ENCODE data around the gene EXOC3L4. TPM values are rescaled to one million over a fixed set of nuclear protein-coding genes. Genes with fewer than 3 reads are reported as not detected.

EXOC3L4 gene
- polyA plus RNA-seq, 2 of the 4 experiments (the other 2 are of a cell fraction) = 1.5 to 4.3 TPM

- peak overlapping the region; percentile 78 to 95; a peak in 5 of 6 replicates for H3K27ac ChIP-seq
- FAIRE-seq = no peak
- TF ChIP-seq JUN (IDR thresholded peaks at IDR 0.05) (0 out of 5 replicates have a peak, but pooled peaks of 1 of the 2 experiments have one; percentile 19), SMC3 (IDR thresholded peaks at IDR 0.05) (no peak), PBX3 (IDR thresholded peaks at IDR 0.05) (peak; percentile 38; the same call in 1 of the 2 replicates)
- no peak overlapping the region for H3K4me3 ChIP-seq
- WGBS (ENCODE audit: missing lambda C conversion rate) = 84% methylated on average over 25 of the region's 26 CpGs
- no peak for ATAC-seq
- H3K9me3 ChIP-seq = no peaks in the 10 kb centered on the region
- ChIA-PET CTCF (interaction anchor here (0.7 to 24.1 kb wide), 9 partner anchors 10 to 157 kb away, joined by 3 to 544 read pairs (median 7); partner anchors contain the start of gene TNFAIP2), POLR2A (interaction anchor here (1.4 kb wide), 1 partner anchor 30 kb away, joined by 7 read pairs; no protein-coding TSS in a partner anchor)
- peak overlapping the region; percentile 47; the same call in 1 of the 3 replicates for H3K4me2 ChIP-seq
- DNase-seq (ENCODE audit: low read depth in 1 of 2, low spot score in 1 of 2) = no peak
- H3K4me1 ChIP-seq = peaks cover 57% of the 10 kb centered on the region
These were observed 41.1 kb downstream of the EXOC3L4 start for GRCh38 chr14:103135333-103136260.

DNA sequence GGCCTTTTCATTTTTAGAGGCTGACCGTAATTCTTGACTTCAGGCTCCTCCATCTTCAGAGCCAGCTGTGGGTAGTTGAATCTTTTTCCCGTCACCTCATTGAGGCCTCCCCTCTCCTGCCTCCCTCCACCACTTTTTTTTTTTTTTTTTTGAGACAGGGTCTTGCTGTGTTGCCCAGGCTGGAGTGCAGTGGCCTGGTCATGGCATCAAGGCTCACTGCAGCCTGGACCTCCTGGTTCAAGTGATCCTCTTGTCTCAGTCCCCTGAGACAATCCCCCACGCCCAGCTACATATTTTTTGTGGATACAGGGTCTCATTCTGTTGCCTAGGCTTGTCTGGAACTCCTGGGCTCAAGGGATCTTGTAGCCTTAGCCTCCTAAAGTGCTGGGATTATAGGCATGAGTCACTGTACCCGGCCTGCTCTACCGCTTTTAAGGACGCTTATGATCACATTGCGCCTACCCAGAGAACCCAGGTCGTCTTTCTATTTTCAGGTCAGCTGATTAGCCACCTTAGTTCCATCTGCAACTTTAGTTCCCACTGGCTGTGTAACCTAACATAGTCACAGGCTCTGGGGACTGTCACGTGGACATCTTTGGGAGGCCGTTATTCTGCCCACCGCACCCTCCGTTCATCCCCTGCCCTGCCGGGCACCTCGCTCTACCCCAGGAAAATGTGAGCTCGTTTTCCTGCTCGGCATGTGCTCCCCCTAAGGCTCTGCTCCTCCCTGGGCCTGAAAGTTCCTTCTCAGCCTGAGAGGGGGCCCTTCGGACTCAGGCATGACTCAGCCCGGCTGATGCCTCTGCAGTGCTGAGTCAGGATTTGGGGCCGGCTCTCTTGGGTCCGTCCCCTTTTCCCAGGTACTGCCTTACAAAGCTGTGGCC is 42.1 kb downstream of the EXOC3L4 start:
- FAIRE-seq (no peak), DNase-seq (ENCODE audit: low read depth in 1 of 2, low spot score in 1 of 2) (peak in 1 of 2 experiments; percentile 69), ATAC-seq (peak; percentile 46)
- WGBS (ENCODE audit: missing lambda C conversion rate) = 42% methylated on average over 20 of the region's 20 CpGs
- H3K27ac ChIP-seq = peak overlapping the region; percentile 78 to 95
- ChIA-PET CTCF (interaction anchor here (0.5 to 24.1 kb wide), 12 partner anchors 8 to 256 kb away, joined by 3 to 544 read pairs (median 7); partner anchors contain the start of gene TNFAIP2), POLR2A (interaction anchor here (0.7 to 1.4 kb wide), 3 partner anchors 14 to 33 kb away, joined by 3 to 6 read pairs (median 3); no protein-coding TSS in a partner anchor)
- H3K4me3 ChIP-seq = no peak overlapping the region
- peaks cover 56% of the 10 kb centered on the region for H3K4me1 ChIP-seq
- H3K9me3 ChIP-seq = no peaks in the 10 kb centered on the region
- TF ChIP-seq, protein P1, sequence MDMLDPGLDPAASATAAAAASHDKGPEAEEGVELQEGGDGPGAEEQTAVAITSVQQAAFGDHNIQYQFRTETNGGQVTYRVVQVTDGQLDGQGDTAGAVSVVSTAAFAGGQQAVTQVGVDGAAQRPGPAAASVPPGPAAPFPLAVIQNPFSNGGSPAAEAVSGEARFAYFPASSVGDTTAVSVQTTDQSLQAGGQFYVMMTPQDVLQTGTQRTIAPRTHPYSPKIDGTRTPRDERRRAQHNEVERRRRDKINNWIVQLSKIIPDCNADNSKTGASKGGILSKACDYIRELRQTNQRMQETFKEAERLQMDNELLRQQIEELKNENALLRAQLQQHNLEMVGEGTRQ (IDR thresholded peaks at IDR 0.05) = peak; percentile 61
- TF ChIP-seq HOXB13 (CRISPR knock-in tag; IDR thresholded peaks at IDR 0.05; ENCODE audit: low read depth) (0 out of 2 replicates have a peak, but pooled peaks have one; percentile 38), TFCP2L1 (CRISPR knock-in tag; IDR thresholded peaks at IDR 0.05) (0 out of 2 replicates have a peak, but pooled peaks have one; percentile 20), NPAS2 (CRISPR knock-in tag; IDR thresholded peaks at IDR 0.05; ENCODE audit: borderline replicate concordance) (peak; percentile 31; the same call in 1 of the 2 replicates), ATOH8 (CRISPR knock-in tag; IDR thresholded peaks at IDR 0.05; ENCODE audit: low read depth) (peak; percentile 33; the same call in 1 of the 2 replicates), HDAC2 (IDR thresholded peaks at IDR 0.05) (no peak), MAFK (IDR thresholded peaks at IDR 0.05; ENCODE audit: partially characterized antibody) (peak; percentile 98), CHD2 (IDR thresholded peaks at IDR 0.05; ENCODE audit: low read length, partially characterized antibody) (no peak), RAD21 (conservative IDR thresholded peaks at IDR 0.05 in 1 of 2, IDR thresholded peaks at IDR 0.05 in 1 of 2) (peak in 1 of 2 experiments; percentile 4; a peak in 1 of 5 replicates), FOSL2 (IDR thresholded peaks at IDR 0.05) (0 out of 2 replicates have a peak, but pooled peaks have one; percentile 36), FOSL2 (CRISPR knock-in tag; IDR thresholded peaks at IDR 0.05) (no peak; the same call in none of the 2 replicates), MYC (IDR thresholded peaks at IDR 0.05; ENCODE audit: borderline replicate concordance, low read length) (no peak)
- peak overlapping the region; percentile 47 for H3K4me2 ChIP-seq
